Nephron progenitor cell (in vitro differentiated cells): Measurements from ENCODE around the gene URI1.
"Not testable (repeated sequence)": the region's sequence is repeated elsewhere in the genome, so short reads cannot be mapped to it uniquely, and the experiment has no call there.

Experiments
- DNase-seq: peaks from one replicate; pipeline ENCODE4 v3.0.0; 2021
- H3K27ac Mint-ChIP-seq: 2 replicates; pipeline ENCODE4 v1.8.0; 2021; ENCODE audit warnings: mild to moderate bottlenecking, moderate library complexity, mixed read lengths
- H3K27me3 Mint-ChIP-seq: 2 replicates; pipeline ENCODE4 v1.8.0; 2021; ENCODE audit warnings: mild to moderate bottlenecking, low read depth, mixed read lengths; ENCODE audit not compliant: poor library complexity
- H3K36me3 Mint-ChIP-seq: 2 replicates; pipeline ENCODE4 v1.8.0; 2021; ENCODE audit warnings: low read depth, mixed read lengths
- H3K4me1 Mint-ChIP-seq: 2 replicates; pipeline ENCODE4 v1.8.0; 2021; ENCODE audit warnings: mixed read lengths
- H3K4me3 Mint-ChIP-seq: 2 replicates; pipeline ENCODE4 v1.8.0; 2021; ENCODE audit warnings: mild to moderate bottlenecking, moderate library complexity, mixed read lengths
- H3K9me3 Mint-ChIP-seq: 2 replicates; pipeline ENCODE4 v1.8.0; 2021; ENCODE audit warnings: mild to moderate bottlenecking, moderate library complexity, mixed read lengths
- CTCF ChIP-seq: fragments of 200-600 bp; sonication (generic); IDR thresholded peaks from 2 replicates; pipeline ENCODE4 v1.5.0; 2021; ENCODE audit warnings: antibody characterized with exemption

The URI1 gene

GRCh38 chr19:29963576-29963975, 21.5 kb downstream of the URI1 start:
- H3K4me3 Mint-ChIP-seq: no peak overlapping the region
- no peaks in the 10 kb centered on the region for H3K27me3 Mint-ChIP-seq
- H3K9me3 Mint-ChIP-seq: peaks cover 13% of the 10 kb centered on the region
- DNase-seq: no peak
- peaks cover 55% of the 10 kb centered on the region for H3K4me1 Mint-ChIP-seq
- TF ChIP-seq CTCF: no peak
- peaks cover 31% of the 10 kb centered on the region for H3K36me3 Mint-ChIP-seq
- peak overlapping the region; percentile 62 for H3K27ac Mint-ChIP-seq

- Mint-ChIP-seq H3K4me3 (peak overlapping the region; percentile 9), H3K4me1 (peaks cover 59% of the 10 kb centered on the region), H3K36me3 (peaks cover 31% of the 10 kb centered on the region), H3K27ac (peak overlapping the region; percentile 62), H3K9me3 (peaks cover 12% of the 10 kb centered on the region), H3K27me3 (no peaks in the 10 kb centered on the region)
- no peak for DNase-seq
- TF ChIP-seq CTCF: no peak
These were observed 22.1 kb downstream of the URI1 start for GRCh38 chr19:29964171-29964570.

GRCh38 chr19:29965492-29965891, 23.5 kb downstream of the URI1 start:
- peaks cover 19% of the 10 kb centered on the region for H3K36me3 Mint-ChIP-seq
- H3K4me1 Mint-ChIP-seq: peaks cover 65% of the 10 kb centered on the region
- DNase-seq: no peak
- no peak overlapping the region for H3K27ac Mint-ChIP-seq
- H3K9me3 Mint-ChIP-seq: peaks cover 5% of the 10 kb centered on the region
- no peak overlapping the region for H3K4me3 Mint-ChIP-seq
- no peaks in the 10 kb centered on the region for H3K27me3 Mint-ChIP-seq
- TF ChIP-seq CTCF: no peak

GRCh38 chr19:29966142-29966541, 24.1 kb downstream of the URI1 start:
- H3K36me3 Mint-ChIP-seq: peaks cover 16% of the 10 kb centered on the region
- not testable (repeated sequence) for H3K27me3 Mint-ChIP-seq, H3K9me3 Mint-ChIP-seq, H3K27ac Mint-ChIP-seq, DNase-seq, H3K4me3 Mint-ChIP-seq
- H3K4me1 Mint-ChIP-seq: peaks cover 65% of the 10 kb centered on the region

GRCh38 chr19:29966588-29967249, 24.7 kb downstream of the URI1 start:
- H3K27me3 Mint-ChIP-seq: no peaks in the 10 kb centered on the region
- no peak for DNase-seq
- H3K4me3 Mint-ChIP-seq: no peak overlapping the region
- peaks cover 65% of the 10 kb centered on the region for H3K4me1 Mint-ChIP-seq
- no peaks in the 10 kb centered on the region for H3K9me3 Mint-ChIP-seq
- no peak for TF ChIP-seq CTCF
- peaks cover 13% of the 10 kb centered on the region for H3K36me3 Mint-ChIP-seq
- H3K27ac Mint-ChIP-seq: no peak overlapping the region

- DNase-seq: no peak
- no peak for TF ChIP-seq CTCF
- H3K27me3 Mint-ChIP-seq: no peaks in the 10 kb centered on the region
- peak overlapping the region; percentile 43 for H3K27ac Mint-ChIP-seq
- peaks cover 61% of the 10 kb centered on the region for H3K4me1 Mint-ChIP-seq
- no peak overlapping the region for H3K4me3 Mint-ChIP-seq
- H3K36me3 Mint-ChIP-seq: peaks cover 5% of the 10 kb centered on the region
- H3K9me3 Mint-ChIP-seq: no peaks in the 10 kb centered on the region
These were observed 25.6 kb downstream of the URI1 start for GRCh38 chr19:29967623-29968022.
